Head of caudate nucleus (tissue), 42 donors: Measurements from ENCODE around the gene ZEB2.
A peak's percentile ranks its signal among the peaks of the same experiment; 100 is the strongest.
"Not testable (repeated sequence)": the region's sequence is repeated elsewhere in the genome, so short reads cannot be mapped to it uniquely, and the experiment has no call there.

ENCODE experiments used
- DNase-seq, 42 donors: peaks; one replicate each; pipeline versions ENCODE4 v3.0.0 to v3.0.0-alpha.2; 2020 to 2021; ENCODE audit warnings: mixed read lengths in 7 of 42
- intact Hi-C: fragments of 100-400 bp; cut with DNase I; formaldehyde crosslinking; loops from one replicate; pipeline ENCODE4 v1.15.0; 2022

Gene ZEB2

GRCh38 chr2:144381716-144382115, 138.2 kb downstream of the ZEB2 start:
- intact Hi-C loops = no loop called here
- no peak for DNase-seq

DNA sequence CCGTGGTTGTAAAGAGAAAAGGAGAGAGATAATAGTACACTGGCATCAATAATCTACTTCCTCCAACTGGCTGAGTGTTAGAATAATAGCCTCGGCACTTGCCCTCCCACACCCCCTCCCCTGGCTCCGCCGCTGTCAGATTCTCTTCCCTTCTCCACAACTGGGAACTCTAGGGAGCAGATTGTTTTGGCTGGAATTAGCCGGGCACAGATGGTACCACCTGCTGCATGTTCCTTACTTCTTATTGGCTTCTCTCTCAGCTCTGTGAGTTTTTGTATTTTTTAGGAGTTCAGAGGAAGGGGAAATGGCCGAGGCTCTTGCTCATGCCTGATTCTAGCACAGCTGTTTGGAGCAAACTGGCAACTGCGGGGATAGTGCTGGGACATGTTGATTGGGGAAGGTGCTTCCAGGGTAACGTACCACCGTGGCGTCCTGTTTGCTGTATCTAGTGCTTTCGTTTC, 140.0 kb downstream of the ZEB2 start:
- peak in 23 of 42 donors; percentile 11 to 68 (median 30) for DNase-seq

DNA sequence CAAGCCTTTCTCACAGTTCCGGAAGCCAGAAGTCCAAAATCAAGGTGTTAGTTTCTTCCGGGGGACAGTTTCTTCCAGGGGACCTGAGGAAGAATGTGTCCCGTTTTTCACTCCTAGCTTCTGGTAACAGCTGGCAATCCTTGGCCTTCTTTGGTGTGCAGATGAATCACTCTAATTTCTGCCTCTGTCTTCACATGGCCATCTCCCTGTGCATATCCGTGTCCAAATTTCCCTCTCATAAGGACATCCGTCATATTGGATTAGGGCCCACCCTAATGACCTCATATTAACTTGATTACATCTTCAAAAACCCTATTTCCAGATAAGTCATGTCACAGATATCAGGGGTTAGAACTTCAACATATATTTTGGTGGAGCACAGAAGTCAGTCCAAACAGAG, 141.4 kb downstream of the ZEB2 start:
- DNase-seq = no peak
- intact Hi-C loops = no loop called here

More for the DNA sequence above, 140.0 kb downstream of the ZEB2 start:
- intact Hi-C loops = no loop called here

DNA sequence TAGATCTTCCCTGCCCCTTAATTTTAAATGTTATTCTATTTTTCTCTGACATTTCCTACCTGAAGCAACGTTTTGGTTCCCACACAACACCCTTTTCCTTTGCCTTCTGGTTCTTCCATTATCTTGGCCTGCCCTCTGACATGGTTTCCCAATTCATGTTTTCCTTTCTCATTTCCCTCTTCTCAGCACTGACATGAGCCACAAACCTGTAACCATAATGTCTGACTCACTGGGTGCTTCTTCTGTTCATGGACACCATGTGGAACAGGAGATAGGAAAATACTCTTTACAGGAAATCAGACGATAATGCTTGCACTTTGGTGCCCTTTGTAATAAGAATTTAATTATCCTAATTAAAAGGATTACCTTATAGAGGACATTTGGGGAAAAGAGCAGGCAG, 142.0 kb downstream of the ZEB2 start:
- intact Hi-C loops = no loop called here

GRCh38 chr2:144376926-144377325, 143.0 kb downstream of the ZEB2 start:
- no peak for DNase-seq
- intact Hi-C loops = no loop called here

More for the DNA sequence above, 142.0 kb downstream of the ZEB2 start:
- DNase-seq = no peak

DNA sequence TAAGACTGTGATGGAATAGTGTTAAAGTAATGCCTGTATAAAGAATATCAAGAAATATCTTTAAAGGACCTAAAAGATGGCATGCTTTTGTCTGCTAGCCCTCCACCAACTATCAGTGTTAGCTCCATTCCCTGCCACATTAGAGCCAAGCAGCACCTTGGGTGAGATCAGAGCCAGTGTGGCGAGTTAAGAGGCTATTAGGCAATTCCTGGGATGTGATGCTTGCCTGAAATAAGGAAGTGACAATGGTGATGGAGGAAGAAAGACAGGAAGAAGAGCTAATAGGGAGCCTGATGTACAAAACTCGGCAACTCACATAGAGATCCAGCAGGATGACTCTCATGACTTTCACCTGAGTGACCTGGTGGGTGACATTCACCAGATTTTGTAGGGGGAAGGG, 143.5 kb downstream of the ZEB2 start:
- intact Hi-C loops = no loop called here
- no peak for DNase-seq

- intact Hi-C loops = no loop called here
- no peak for DNase-seq
Measured at GRCh38 chr2:144374163-144374661, 145.7 kb downstream of the ZEB2 start.

DNA sequence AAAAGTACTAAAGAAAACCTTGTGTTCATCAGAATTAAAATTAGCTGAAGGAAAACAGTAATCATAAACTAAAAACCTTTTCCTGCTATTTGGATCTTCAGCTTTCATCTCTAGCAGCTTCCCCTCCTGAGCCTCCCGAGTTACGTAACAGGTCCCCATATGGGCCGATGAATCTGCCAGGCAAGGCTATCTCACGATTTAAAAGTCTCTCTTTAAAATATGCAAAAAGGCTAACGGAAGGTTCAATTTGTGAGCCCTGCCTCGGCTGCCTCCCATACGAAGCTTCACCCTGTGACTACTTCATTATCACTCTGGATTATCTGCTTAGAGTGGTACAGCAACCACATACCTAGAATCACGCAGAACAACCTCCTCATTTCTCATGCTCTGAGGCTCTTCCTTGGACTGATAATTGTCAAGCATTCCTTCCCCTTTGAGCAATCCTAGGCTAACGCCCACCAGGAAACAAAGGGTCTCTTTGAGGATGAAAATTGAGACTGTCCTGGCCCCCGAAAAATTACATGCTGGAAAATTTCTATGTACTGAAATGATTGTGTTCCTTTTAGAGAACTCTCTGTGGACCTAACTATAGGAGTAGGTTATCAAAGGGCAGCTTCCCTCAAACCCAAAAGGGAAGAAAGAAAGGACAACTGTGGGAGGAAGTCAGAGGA, 147.4 kb downstream of the ZEB2 start:
- intact Hi-C loops = no loop called here
- DNase-seq = peak in 22 of 42 donors; percentile 14 to 71 (median 35)

GRCh38 chr2:144370937-144371584, 148.9 kb downstream of the ZEB2 start:
- intact Hi-C loops = no loop called here
- no peak for DNase-seq

- intact Hi-C loops = no loop called here
- no peak for DNase-seq
Measured at GRCh38 chr2:144369416-144369815, 150.5 kb downstream of the ZEB2 start.

DNA sequence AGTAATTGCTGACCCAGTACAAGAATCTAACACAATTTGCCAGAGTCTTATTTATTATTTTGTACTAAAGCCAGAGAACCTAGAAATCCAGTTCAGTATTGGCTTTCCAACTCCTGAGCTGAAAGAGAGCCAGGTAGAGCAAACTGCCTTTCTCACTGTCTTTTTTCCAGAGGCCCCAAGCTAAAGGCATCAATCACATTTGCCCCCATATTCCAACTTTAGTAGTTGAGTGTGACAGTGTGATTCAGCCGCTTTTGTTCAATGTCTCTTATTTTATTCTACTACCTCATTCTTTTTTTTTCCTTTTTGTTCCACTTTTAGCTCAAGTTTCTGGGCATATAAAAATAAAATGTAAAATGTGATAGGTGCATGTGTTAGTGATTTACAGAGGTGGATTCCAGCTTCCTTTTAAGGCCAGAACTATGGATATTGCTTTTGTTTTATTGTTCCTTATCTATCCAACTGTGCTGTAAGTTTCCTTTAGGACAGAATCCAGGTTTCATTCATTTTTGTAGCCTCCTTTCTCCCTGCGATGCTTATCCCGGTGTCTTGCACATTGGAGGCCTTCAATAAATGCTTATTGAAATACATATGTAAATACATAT, 153.0 kb downstream of the ZEB2 start:
- intact Hi-C loops = no loop called here

DNA sequence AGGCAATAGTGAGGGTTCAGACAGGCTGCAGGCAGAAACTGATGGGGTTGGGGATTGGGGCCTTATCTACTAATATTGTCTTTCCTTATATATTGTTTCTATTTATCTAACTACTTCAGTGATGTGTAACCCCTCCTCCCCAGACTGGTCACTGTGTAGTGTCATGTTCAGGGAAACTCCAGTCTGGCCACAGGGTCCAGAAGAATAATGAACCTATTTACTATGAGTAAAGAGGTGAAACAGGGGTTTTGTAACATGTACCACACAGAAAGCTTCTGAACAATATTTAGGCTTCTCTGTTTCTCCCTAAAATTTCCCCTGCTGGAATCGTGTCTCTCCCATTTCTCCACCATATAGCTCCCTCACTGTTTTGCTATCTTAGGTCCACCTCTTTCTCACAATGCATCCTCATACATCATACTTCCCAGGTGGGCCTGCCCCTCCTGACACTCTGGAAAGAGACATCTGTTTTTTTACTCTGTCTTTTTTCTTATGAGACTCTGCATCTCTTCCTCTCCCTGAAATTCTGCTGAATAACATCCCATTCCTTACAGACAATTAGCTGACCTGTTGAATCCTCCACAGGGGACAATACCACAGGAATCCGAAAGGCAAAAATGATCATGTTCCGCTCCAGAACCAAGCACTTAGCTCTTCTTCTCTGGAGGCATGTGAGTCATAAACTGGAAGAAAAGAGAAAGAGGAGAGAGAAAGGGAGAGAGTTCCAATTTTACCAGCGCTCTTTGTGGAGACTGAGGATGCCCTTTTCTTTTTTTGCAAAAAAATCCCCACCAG, 154.8 kb downstream of the ZEB2 start:
- DNase-seq = no peak

More for the DNA sequence above, 153.0 kb downstream of the ZEB2 start:
- DNase-seq = peak in 5 of 42 donors; percentile 11 to 58 (median 37)

GRCh38 chr2:144364247-144364646, 155.7 kb downstream of the ZEB2 start:
- intact Hi-C loops, DNase-seq: not testable (repeated sequence)

More for the DNA sequence above, 154.8 kb downstream of the ZEB2 start:
- intact Hi-C loops = no loop called here

GRCh38 chr2:144362401-144362800, 157.5 kb downstream of the ZEB2 start:
- no peak for DNase-seq
- intact Hi-C loops = no loop called here

DNA sequence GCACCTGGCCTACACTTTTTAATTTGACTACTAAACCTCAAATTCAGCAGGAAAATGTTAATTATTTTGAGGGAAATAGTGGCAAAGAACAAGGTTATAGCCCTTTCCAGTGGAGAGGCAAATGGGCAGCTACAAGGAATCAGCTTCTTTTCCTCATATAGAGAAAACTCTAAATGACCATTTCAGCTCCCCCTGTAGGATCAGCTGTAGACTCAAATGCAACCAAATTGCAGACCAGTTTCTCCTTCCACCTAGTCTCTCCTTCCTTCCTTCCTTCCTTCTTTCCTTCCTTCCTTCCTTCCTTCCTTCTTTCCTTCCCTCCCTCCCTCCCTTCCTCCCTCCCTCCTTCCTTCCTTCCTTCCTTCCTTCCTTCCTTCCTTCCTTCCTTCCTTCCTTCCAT, 158.2 kb downstream of the ZEB2 start:
- DNase-seq = no peak
- intact Hi-C loops = no loop called here

DNA sequence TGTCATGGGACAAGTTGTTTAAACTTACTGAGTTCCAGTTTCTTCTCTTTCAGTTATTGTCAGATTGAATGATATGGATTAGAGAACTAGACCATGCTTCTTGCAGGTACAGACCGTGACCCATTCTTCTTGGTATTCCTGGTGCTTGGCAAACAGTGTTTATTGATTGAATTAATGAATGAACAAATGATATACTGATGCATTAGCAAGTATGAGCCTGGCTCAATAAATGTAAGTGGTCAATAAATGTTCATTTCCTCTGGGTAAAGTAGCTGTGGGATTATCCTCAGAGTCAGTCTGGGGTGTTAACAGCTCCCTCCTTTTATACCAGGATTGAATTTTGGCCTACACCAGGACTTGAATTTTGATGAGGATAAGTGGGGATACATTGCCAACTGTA, 160.2 kb downstream of the ZEB2 start:
- intact Hi-C loops = no loop called here
- no peak for DNase-seq

DNA sequence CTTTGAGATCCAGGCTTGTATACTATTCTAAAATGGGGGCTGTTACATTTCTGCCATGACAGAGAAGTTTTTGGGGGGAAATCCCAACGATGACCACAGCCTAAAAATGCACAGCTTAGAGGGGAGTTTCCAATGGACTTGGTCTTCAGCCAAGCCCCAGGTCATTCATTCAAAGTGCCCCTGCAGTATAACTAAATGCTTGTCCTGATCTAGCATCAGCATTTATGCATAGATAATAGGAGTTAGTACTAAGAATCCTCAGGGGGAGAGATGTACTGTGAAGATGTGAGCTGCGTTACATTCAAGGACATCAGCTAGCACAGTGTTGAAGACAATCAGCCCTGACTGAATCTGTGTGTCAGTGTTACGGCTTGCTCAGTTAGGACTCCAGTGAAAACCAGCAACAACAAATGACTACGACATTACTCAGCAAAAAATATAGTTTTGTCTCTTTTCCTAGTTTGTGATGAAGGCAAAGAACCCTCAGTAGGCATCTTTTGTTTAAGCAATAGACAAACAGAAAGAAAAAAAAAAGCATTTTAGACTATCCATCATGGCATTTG, 160.9 kb downstream of the ZEB2 start:
- no peak for DNase-seq

GRCh38 chr2:144358374-144358964, 161.4 kb downstream of the ZEB2 start:
- DNase-seq = no peak
- intact Hi-C loops = no loop called here

More for the DNA sequence above, 160.9 kb downstream of the ZEB2 start:
- intact Hi-C loops = no loop called here
